HEK293 (cell line): ENCODE data around the gene CCNT2.

Experiments used
- CTCF ChIA-PET: fragments of 350-600 bp; formaldehyde crosslinking; extraction: SDS; loops from one replicate; lab custom pipeline; 2021; ENCODE audit warnings: antibody characterized with exemption; lab: Yijun Ruan, JAX
- POLR2A ChIA-PET: fragments of 300-600 bp; formaldehyde crosslinking; extraction: SDS; loops from one replicate; lab custom pipeline; 2020; ENCODE audit warnings: antibody characterized with exemption, inconsistent platforms; lab: Yijun Ruan, JAX
- H3K27ac ChIP-seq: fragments of 200-500 bp; sonication (Bioruptor generic); 2 replicates; pipeline ENCODE4 v1.5.1; 2014; ENCODE audit warnings: low read depth, low read length, control low read depth, inconsistent platforms; ENCODE audit errors: extremely low read depth
- H3K36me3 ChIP-seq, 2 experiments: fragments of 200-500 bp in 1 of 2; sonication (Bioruptor generic) in 1 of 2; 1 replicate in 1 of 2; 2 replicates in 1 of 2; pipeline ENCODE4 v1.5.1; 2014 to 2017; ENCODE audit warnings: inconsistent platforms in 2 of 2, low read length in 2 of 2; ENCODE audit not compliant: control insufficient read depth in 2 of 2, insufficient read depth in 1 of 2
- H3K4me1 ChIP-seq: fragments of 200-500 bp; sonication (Bioruptor generic); 2 replicates; pipeline ENCODE4 v1.5.1; 2014; ENCODE audit warnings: mild to moderate bottlenecking, low read length, inconsistent platforms; ENCODE audit not compliant: control insufficient read depth, insufficient read depth
- H3K4me3 ChIP-seq: 2 replicates; pipeline ENCODE4 v1.5.1; 2011; ENCODE audit warnings: low read depth, mild to moderate bottlenecking, control low read depth, low read length, moderate library complexity
- H3K9me3 ChIP-seq: fragments of 200-500 bp; sonication (Bioruptor generic); 2 replicates; pipeline ENCODE4 v1.5.1; 2014; ENCODE audit warnings: low read depth, low read length, inconsistent platforms; ENCODE audit not compliant: control insufficient read depth, insufficient read depth
- BCL11B ChIP-seq: fragments of 450-650 bp; formaldehyde crosslinking; IDR thresholded peaks from 2 replicates; pipeline ENCODE4 v1.5.1; 2016; ENCODE audit warnings: low read depth, missing biosample characterization, missing genetic modification characterization
- SALL2 ChIP-seq: fragments of 450-650 bp; formaldehyde crosslinking; IDR thresholded peaks from 2 replicates; pipeline ENCODE4 v1.5.0; 2017; ENCODE audit warnings: missing biosample characterization, mild to moderate bottlenecking, missing genetic modification characterization, borderline replicate concordance
- SCRT1 ChIP-seq: fragments of 450-650 bp; formaldehyde crosslinking; IDR thresholded peaks from 2 replicates; pipeline ENCODE4 v1.5.1; 2016; ENCODE audit warnings: missing biosample characterization, missing genetic modification characterization, borderline replicate concordance
- SP3 ChIP-seq: fragments of 450-650 bp; formaldehyde crosslinking; IDR thresholded peaks from 2 replicates; pipeline ENCODE4 v1.5.1; 2016; ENCODE audit warnings: missing biosample characterization, missing genetic modification characterization
- WT1 ChIP-seq: fragments of 450-650 bp; formaldehyde crosslinking; IDR thresholded peaks from 2 replicates; pipeline ENCODE4 v1.5.1; 2016; ENCODE audit warnings: missing biosample characterization, missing genetic modification characterization
- ZNF146 ChIP-seq: fragments of 450-650 bp; formaldehyde crosslinking; IDR thresholded peaks from 2 replicates; pipeline ENCODE4 v1.5.1; 2016; ENCODE audit warnings: missing biosample characterization, missing genetic modification characterization
- ZNF155 ChIP-seq: fragments of 450-650 bp; formaldehyde crosslinking; IDR thresholded peaks from 2 replicates; pipeline ENCODE4 v1.5.1; 2016; ENCODE audit warnings: missing biosample characterization, missing genetic modification characterization
- ZNF239 ChIP-seq: fragments of 450-650 bp; formaldehyde crosslinking; IDR thresholded peaks from 2 replicates; pipeline ENCODE4 v1.5.1; 2016; ENCODE audit warnings: missing biosample characterization, missing genetic modification characterization
- ZNF561 ChIP-seq: fragments of 450-650 bp; IDR thresholded peaks from 2 replicates; pipeline ENCODE4 v1.5.1; 2018; ENCODE audit warnings: missing biosample characterization, missing genetic modification characterization, borderline replicate concordance
- ZNF629 ChIP-seq: fragments of 450-650 bp; formaldehyde crosslinking; IDR thresholded peaks from 2 replicates; pipeline ENCODE4 v1.5.1; 2017; ENCODE audit warnings: missing biosample characterization, missing genetic modification characterization
- ZNF707 ChIP-seq: fragments of 450-650 bp; formaldehyde crosslinking; IDR thresholded peaks from 2 replicates; pipeline ENCODE4 v1.5.1; 2016; ENCODE audit warnings: missing biosample characterization, missing genetic modification characterization
- TF ChIP-seq, protein P1 (sequence below): fragments of 450-650 bp; formaldehyde crosslinking; IDR thresholded peaks from 2 replicates; pipeline ENCODE4 v1.5.1; 2016; ENCODE audit warnings: missing biosample characterization, missing genetic modification characterization
- TF ChIP-seq, protein P2 (sequence below): fragments of 450-650 bp; formaldehyde crosslinking; IDR thresholded peaks from 2 replicates; pipeline ENCODE4 v1.5.1; 2016; ENCODE audit warnings: missing biosample characterization, missing genetic modification characterization

The CCNT2 gene

DNA sequence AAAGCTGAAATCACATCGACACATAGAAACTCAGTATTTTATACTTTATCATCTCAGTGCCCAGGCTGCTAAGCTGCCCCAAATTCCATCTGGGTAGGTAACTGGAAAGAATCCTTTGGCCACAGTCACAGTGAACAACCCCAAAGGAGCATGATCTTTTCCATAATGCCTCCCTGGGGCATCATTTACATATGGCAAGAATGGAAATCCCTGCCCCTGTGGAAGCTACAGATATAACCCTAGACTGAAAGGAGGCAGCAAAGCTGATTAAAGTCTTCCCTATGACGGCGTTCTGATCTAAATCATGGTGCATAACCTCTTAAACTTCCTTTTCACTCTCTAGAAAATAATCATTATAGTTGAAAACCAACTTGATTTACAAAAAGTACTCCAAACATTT is 87.1 kb downstream of the CCNT2 start:
- no peak for TF ChIP-seq SP3 (tag by site-specific recombination)
- TF ChIP-seq, protein P1, sequence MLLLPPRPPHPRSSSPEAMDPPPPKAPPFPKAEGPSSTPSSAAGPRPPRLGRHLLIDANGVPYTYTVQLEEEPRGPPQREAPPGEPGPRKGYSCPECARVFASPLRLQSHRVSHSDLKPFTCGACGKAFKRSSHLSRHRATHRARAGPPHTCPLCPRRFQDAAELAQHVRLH (tag by site-specific recombination) = no peak
- no peak for TF ChIP-seq ZNF707 (tag by site-specific recombination)
- TF ChIP-seq SALL2 (tag by site-specific recombination) = no peak
- TF ChIP-seq, protein P2, sequence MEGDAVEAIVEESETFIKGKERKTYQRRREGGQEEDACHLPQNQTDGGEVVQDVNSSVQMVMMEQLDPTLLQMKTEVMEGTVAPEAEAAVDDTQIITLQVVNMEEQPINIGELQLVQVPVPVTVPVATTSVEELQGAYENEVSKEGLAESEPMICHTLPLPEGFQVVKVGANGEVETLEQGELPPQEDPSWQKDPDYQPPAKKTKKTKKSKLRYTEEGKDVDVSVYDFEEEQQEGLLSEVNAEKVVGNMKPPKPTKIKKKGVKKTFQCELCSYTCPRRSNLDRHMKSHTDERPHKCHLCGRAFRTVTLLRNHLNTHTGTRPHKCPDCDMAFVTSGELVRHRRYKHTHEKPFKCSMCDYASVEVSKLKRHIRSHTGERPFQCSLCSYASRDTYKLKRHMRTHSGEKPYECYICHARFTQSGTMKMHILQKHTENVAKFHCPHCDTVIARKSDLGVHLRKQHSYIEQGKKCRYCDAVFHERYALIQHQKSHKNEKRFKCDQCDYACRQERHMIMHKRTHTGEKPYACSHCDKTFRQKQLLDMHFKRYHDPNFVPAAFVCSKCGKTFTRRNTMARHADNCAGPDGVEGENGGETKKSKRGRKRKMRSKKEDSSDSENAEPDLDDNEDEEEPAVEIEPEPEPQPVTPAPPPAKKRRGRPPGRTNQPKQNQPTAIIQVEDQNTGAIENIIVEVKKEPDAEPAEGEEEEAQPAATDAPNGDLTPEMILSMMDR = no peak
- no peak for TF ChIP-seq ZNF146 (tag by site-specific recombination)
- no peak for TF ChIP-seq ZNF239 (tag by site-specific recombination)
- TF ChIP-seq WT1 (tag by site-specific recombination) = no peak
- TF ChIP-seq ZNF561 (tag by site-specific recombination) = no peak
- no peak for TF ChIP-seq ZNF155 (tag by site-specific recombination)
- no peak for TF ChIP-seq SCRT1 (tag by site-specific recombination)
- TF ChIP-seq BCL11B (tag by site-specific recombination) = no peak
- TF ChIP-seq ZNF629 (tag by site-specific recombination) = no peak
- H3K4me3 ChIP-seq = no peak overlapping the region
- H3K27ac ChIP-seq = no peak overlapping the region
- no peaks in the 10 kb centered on the region for H3K36me3 ChIP-seq
- ChIA-PET POLR2A (no interaction called here), CTCF (interaction anchor here (0.7 to 6.8 kb wide), 7 partner anchors 11 to 705 kb away, joined by 3 to 90 read pairs (median 9); no protein-coding TSS in a partner anchor)
- H3K9me3 ChIP-seq = no peaks in the 10 kb centered on the region
- no peaks in the 10 kb centered on the region for H3K4me1 ChIP-seq
